Keratinocyte (primary cell): ENCODE results near the gene SLC22A8. TPM values are rescaled to one million over a fixed set of nuclear protein-coding genes. Genes with fewer than 3 reads are reported as not detected.

Experiments used
- polyA plus RNA-seq, 5 experiments: library from polyadenylated mRNA; depleted of rRNA in 3 of 5; stranded (reverse) in 3 of 5; stranded (forward) in 1 of 5; unstranded in 1 of 5; fragments of >200 nt; gene quantifications; 1 replicate in 1 of 5; 2 replicates in 3 of 5; 3 replicates in 1 of 5; pipeline versions ENCODE4 v1.2.1 to v1.2.3, GENCODE V29; 2011 to 2012; ENCODE audit warnings: missing spikeins in 2 of 5, low read depth in 1 of 5, low replicate concordance in 1 of 5

SLC22A8 gene
- polyA plus RNA-seq, 1 donor (not counting 4 experiments of a cell fraction or from before 2014, with no cell fraction given): not detected

Other genes with a start within 250 kb of the SLC22A8 start
- 14.7 to 16.1 TPM (median 14.8 TPM) in 3 replicates for gene TAF6L, start 244.4 kb downstream of the SLC22A8 start, polyA plus RNA-seq
- 35.4 to 76.4 TPM (median 38.6 TPM) in 3 replicates for gene TMEM179B, start 228.4 kb downstream of the SLC22A8 start, polyA plus RNA-seq
- gene TMEM223, start 223.8 kb downstream of the SLC22A8 start, polyA plus RNA-seq: 11.0 to 15.6 TPM (median 11.8 TPM) in 3 replicates
- gene NXF1, start 210.4 kb downstream of the SLC22A8 start, polyA plus RNA-seq: 22.8 to 51.2 TPM (median 25.3 TPM) in 3 replicates
- gene STX5, start 183.8 kb downstream of the SLC22A8 start, polyA plus RNA-seq: 20.4 to 30.4 TPM (median 25.6 TPM) in 3 replicates
- not detected in 3 replicates for gene TEX54, start 183.0 kb downstream of the SLC22A8 start, polyA plus RNA-seq
- gene WDR74, start 176.3 kb downstream of the SLC22A8 start, polyA plus RNA-seq: 44.5 to 48.1 TPM (median 47.7 TPM) in 3 replicates
- gene SLC3A2, start 134.9 kb downstream of the SLC22A8 start, polyA plus RNA-seq: 469 to 552 TPM (median 521 TPM) in 3 replicates
- not detected in 3 replicates for gene CHRM1, start 94.5 kb downstream of the SLC22A8 start, polyA plus RNA-seq
- not detected in 3 replicates for gene SLC22A6, start 30.9 kb downstream of the SLC22A8 start, polyA plus RNA-seq
- gene SLC22A24, start 128.4 kb upstream of the SLC22A8 start, polyA plus RNA-seq: not detected in 3 replicates
- not detected in 3 replicates for gene SLC22A25, start 227.8 kb upstream of the SLC22A8 start, polyA plus RNA-seq